Activated T-helper 9 cell treated with anti-CD3 and anti-CD28 coated beads, Interleukin-2, amount 50 U/mL, for 16 hours (primary cell): ENCODE results near the gene EXTL1.

Experiments
- DNase-seq: peaks from one replicate; pipeline ENCODE4 v3.0.0-alpha.2; 2020; ENCODE audit warnings: low read depth

Gene EXTL1

GRCh38 chr1:25996966-25997827 lies 24.4 kb upstream of the EXTL1 start:
- no peak for DNase-seq

GRCh38 chr1:25997828-25998761 lies 23.5 kb upstream of the EXTL1 start, which contains the start of gene PAFAH2:
Gene PAFAH2, minus strand, starts transcription at chr1:25998063. Its CDS starts 7,247 bp downstream, at chr1:25990816.
- peak; percentile 94 for DNase-seq

GRCh38 chr1:25999041-25999800 lies 22.4 kb upstream of the EXTL1 start:
- no peak for DNase-seq

- DNase-seq: no peak
These were observed 18.3 kb upstream of the EXTL1 start for GRCh38 chr1:26003262-26003661.

- DNase-seq: no peak
These were observed 17.8 kb upstream of the EXTL1 start for GRCh38 chr1:26003756-26004155.

- no peak for DNase-seq
These were observed 16.0 kb upstream of the EXTL1 start for GRCh38 chr1:26005434-26006105.

GRCh38 chr1:26006710-26007109 lies 14.9 kb upstream of the EXTL1 start:
- DNase-seq: no peak

GRCh38 chr1:26009796-26010447 lies 11.7 kb upstream of the EXTL1 start:
- no peak for DNase-seq

GRCh38 chr1:26010825-26011224 lies 10.8 kb upstream of the EXTL1 start:
- no peak for DNase-seq

- DNase-seq: no peak
These were observed 8.7 kb upstream of the EXTL1 start for GRCh38 chr1:26012864-26013263.

- no peak for DNase-seq
These were observed 7.4 kb upstream of the EXTL1 start for GRCh38 chr1:26014179-26014578.

- DNase-seq: no peak
These were observed 6.2 kb upstream of the EXTL1 start for GRCh38 chr1:26015358-26015757.

- no peak for DNase-seq
These were observed 5.2 kb upstream of the EXTL1 start for GRCh38 chr1:26016258-26016952.

- no peak for DNase-seq
These were observed 4.5 kb upstream of the EXTL1 start for GRCh38 chr1:26016953-26017545.

- no peak for DNase-seq
These were observed 4.0 kb upstream of the EXTL1 start for GRCh38 chr1:26017606-26018005.

GRCh38 chr1:26019641-26020315 lies 1.8 kb upstream of the EXTL1 start:
- no peak for DNase-seq

- DNase-seq: no peak
These were observed 1.2 kb upstream of the EXTL1 start for GRCh38 chr1:26020330-26020768.

GRCh38 chr1:26020941-26021646 lies 481 bp upstream of the EXTL1 start:
- no peak for DNase-seq

GRCh38 chr1:26022404-26022779 lies 817 bp downstream of the EXTL1 start:
- no peak for DNase-seq
